Erythroblast (primary cell): ENCODE data around the gene DNAJC30.

Experiments
- GATA1 ChIP-seq: IDR thresholded peaks from 2 replicates; pipeline ENCODE4 v1.6.1; 2011; ENCODE audit warnings: low read depth, mild to moderate bottlenecking, control low read depth, low read length, moderate library complexity
- POLR2A ChIP-seq: IDR thresholded peaks from 2 replicates; pipeline ENCODE4 v1.6.1; 2011; ENCODE audit warnings: mild to moderate bottlenecking, low read length

- TF ChIP-seq POLR2A (no peak), GATA1 (no peak)
Observed at GRCh38 chr7:73723813-73724212, 40.6 kb upstream of the DNAJC30 start.
